ENCODE measurements around the gene OSGIN1.
"Not testable (repeated sequence)": the region's sequence is repeated elsewhere in the genome, so short reads cannot be mapped to it uniquely, and the experiment has no call there.

- not testable (repeated sequence) for TF ChIP-seq ZNF704 (tag by site-specific recombination; IDR thresholded peaks at IDR 0.05); ZNF169 (tag by site-specific recombination; IDR thresholded peaks at IDR 0.05); ZBTB1 (tag by site-specific recombination; IDR thresholded peaks at IDR 0.05); SP2 (tag by site-specific recombination; IDR thresholded peaks at IDR 0.05); ZNF138 (tag by site-specific recombination; IDR thresholded peaks at IDR 0.05; ENCODE audit: borderline replicate concordance); ZNF112 (tag by site-specific recombination; IDR thresholded peaks at IDR 0.05)
- TF ChIP-seq, protein P1, sequence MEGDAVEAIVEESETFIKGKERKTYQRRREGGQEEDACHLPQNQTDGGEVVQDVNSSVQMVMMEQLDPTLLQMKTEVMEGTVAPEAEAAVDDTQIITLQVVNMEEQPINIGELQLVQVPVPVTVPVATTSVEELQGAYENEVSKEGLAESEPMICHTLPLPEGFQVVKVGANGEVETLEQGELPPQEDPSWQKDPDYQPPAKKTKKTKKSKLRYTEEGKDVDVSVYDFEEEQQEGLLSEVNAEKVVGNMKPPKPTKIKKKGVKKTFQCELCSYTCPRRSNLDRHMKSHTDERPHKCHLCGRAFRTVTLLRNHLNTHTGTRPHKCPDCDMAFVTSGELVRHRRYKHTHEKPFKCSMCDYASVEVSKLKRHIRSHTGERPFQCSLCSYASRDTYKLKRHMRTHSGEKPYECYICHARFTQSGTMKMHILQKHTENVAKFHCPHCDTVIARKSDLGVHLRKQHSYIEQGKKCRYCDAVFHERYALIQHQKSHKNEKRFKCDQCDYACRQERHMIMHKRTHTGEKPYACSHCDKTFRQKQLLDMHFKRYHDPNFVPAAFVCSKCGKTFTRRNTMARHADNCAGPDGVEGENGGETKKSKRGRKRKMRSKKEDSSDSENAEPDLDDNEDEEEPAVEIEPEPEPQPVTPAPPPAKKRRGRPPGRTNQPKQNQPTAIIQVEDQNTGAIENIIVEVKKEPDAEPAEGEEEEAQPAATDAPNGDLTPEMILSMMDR (tag by site-specific recombination; IDR thresholded peaks at IDR 0.05) = not testable (repeated sequence)
Measured at GRCh38 chr16:83950862-83951399, 2.1 kb upstream of the OSGIN1 start.
